ENCODE data around the gene TP53I13.

GRCh38 chr17:29565643-29566472 is 2.6 kb upstream of the TP53I13 start:
- no peak for TF ChIP-seq ZNF8 (CRISPR knock-in tag; IDR thresholded peaks at IDR 0.05)
- TF ChIP-seq ARNTL (CRISPR knock-in tag; IDR thresholded peaks at IDR 0.05; ENCODE audit: borderline replicate concordance, low read depth): no peak
- TF ChIP-seq ZFP30 (CRISPR knock-in tag; IDR thresholded peaks at IDR 0.05): no peak
- TF ChIP-seq PATZ1 (CRISPR knock-in tag; IDR thresholded peaks at IDR 0.05; ENCODE audit: borderline replicate concordance): no peak
- TF ChIP-seq ISL1 (CRISPR knock-in tag; IDR thresholded peaks at IDR 0.05): no peak
- TF ChIP-seq TOX (CRISPR knock-in tag; IDR thresholded peaks at IDR 0.05; ENCODE audit: borderline replicate concordance): no peak
- TF ChIP-seq ESRRG (CRISPR knock-in tag; IDR thresholded peaks at IDR 0.05): no peak
- no peak for TF ChIP-seq RARB (CRISPR knock-in tag; IDR thresholded peaks at IDR 0.05)
- no peak for TF ChIP-seq SNAI2 (CRISPR knock-in tag; IDR thresholded peaks at IDR 0.05)
- TF ChIP-seq ZC3H10 (CRISPR knock-in tag; IDR thresholded peaks at IDR 0.05): no peak
- TF ChIP-seq TCF4 (CRISPR knock-in tag; IDR thresholded peaks at IDR 0.05; ENCODE audit: borderline replicate concordance): no peak

Data from SK-N-SH treated with all-trans-retinoic acid at 6 μM for 48 hours (cell line).